BJ (cell line): ENCODE data around the gene FSTL1. TPM values are rescaled to one million over a fixed set of nuclear protein-coding genes. Genes with fewer than 3 reads are reported as not detected.

ENCODE experiments used
- CTCF ChIA-PET: fragments of 350-600 bp; formaldehyde crosslinking; extraction: SDS; loops from one replicate; lab custom pipeline; 2021; ENCODE audit warnings: antibody characterized with exemption, inconsistent platforms; lab: Yijun Ruan, JAX
- POLR2A ChIA-PET: fragments of 300-600 bp; sonication (Branson Sonifier 250); formaldehyde crosslinking; extraction: SDS; loops from one replicate; lab custom pipeline; 2021; ENCODE audit warnings: antibody characterized with exemption; lab: Charles Lee
- DNase-seq: peaks from one replicate; pipeline ENCODE4 v3.0.0-alpha.2; 2011; ENCODE audit warnings: low read depth
- H3K27me3 ChIP-seq: 2 replicates; pipeline ENCODE4 v1.6.0; 2011; ENCODE audit warnings: low read length; ENCODE audit not compliant: control insufficient read depth, insufficient read depth
- H3K36me3 ChIP-seq: 2 replicates; pipeline ENCODE4 v1.5.1; 2011; ENCODE audit warnings: low read length; ENCODE audit not compliant: control insufficient read depth, insufficient read depth
- H3K4me3 ChIP-seq: 2 replicates; pipeline ENCODE4 v1.5.1; 2011; ENCODE audit warnings: low read depth, mild to moderate bottlenecking, control low read depth, low read length
- CTCF ChIP-seq: IDR thresholded peaks from 2 replicates; pipeline ENCODE4 v1.5.1; 2011; ENCODE audit warnings: low read depth, mild to moderate bottlenecking, control low read depth, inconsistent platforms, low read length, moderate library complexity; ENCODE audit not compliant: insufficient read depth
- polyA plus RNA-seq: library from polyadenylated mRNA; depleted of rRNA; stranded (reverse); fragments of >200 nt; gene quantifications from 2 replicates; pipeline ENCODE4 v1.2.3, GENCODE V29; 2011

The FSTL1 gene
- polyA plus RNA-seq, 1 experiment: 4,020 TPM

- CTCF ChIA-PET: no interaction called here
- Histone ChIP-seq H3K4me3 (no peak overlapping the region), H3K36me3 (no peaks in the 10 kb centered on the region), H3K27me3 (peaks cover 8% of the 10 kb centered on the region)
- TF ChIP-seq CTCF: no peak
- no peak for DNase-seq
- POLR2A ChIA-PET: no interaction called here
Measured at GRCh38 chr3:120370463-120370862, 80.3 kb downstream of the FSTL1 start.

GRCh38 chr3:120369037-120369467 lies 81.7 kb downstream of the FSTL1 start:
- CTCF ChIA-PET: no interaction called here

GRCh38 chr3:120368172-120368571 lies 82.6 kb downstream of the FSTL1 start:
- CTCF ChIA-PET: no interaction called here
- POLR2A ChIA-PET: interaction anchor here (0.6 kb wide), 1 partner anchor 21 kb away, joined by 3 read pairs; no protein-coding TSS in a partner anchor
- Histone ChIP-seq H3K4me3 (no peak overlapping the region), H3K27me3 (peaks cover 8% of the 10 kb centered on the region), H3K36me3 (no peaks in the 10 kb centered on the region)
- no peak for DNase-seq
- no peak for TF ChIP-seq CTCF

More at GRCh38 chr3:120369037-120369467, 81.7 kb downstream of the FSTL1 start:
- no peak for DNase-seq
- no peak for TF ChIP-seq CTCF
- Histone ChIP-seq H3K4me3 (no peak overlapping the region), H3K27me3 (peaks cover 8% of the 10 kb centered on the region), H3K36me3 (no peaks in the 10 kb centered on the region)
- POLR2A ChIA-PET: no interaction called here

- no peak overlapping the region for H3K4me3 ChIP-seq
- DNase-seq: no peak
- peaks cover 6% of the 10 kb centered on the region for H3K27me3 ChIP-seq
- ChIA-PET POLR2A (no interaction called here), CTCF (no interaction called here)
- H3K36me3 ChIP-seq: no peaks in the 10 kb centered on the region
- TF ChIP-seq CTCF: no peak
Measured at GRCh38 chr3:120364821-120365220, 86.0 kb downstream of the FSTL1 start.

- no peak overlapping the region for H3K4me3 ChIP-seq
- DNase-seq: no peak
- CTCF ChIA-PET: no interaction called here
- TF ChIP-seq CTCF: no peak
- POLR2A ChIA-PET: no interaction called here
- peaks cover 4% of the 10 kb centered on the region for H3K27me3 ChIP-seq
- no peaks in the 10 kb centered on the region for H3K36me3 ChIP-seq
Measured at GRCh38 chr3:120364101-120364500, 86.7 kb downstream of the FSTL1 start.
